ENCODE measurements around the gene LMLN. TPM values are rescaled to one million over a fixed set of nuclear protein-coding genes. Genes with fewer than 3 reads are reported as not detected.

The LMLN gene
- total and polyA plus RNA-seq, 2 of the 8 experiments (the other 6 are each of a cell fraction or from before 2014, with no cell fraction given) = 3.9 to 5.0 TPM

GRCh38 chr3:198026620-198027019, 66.6 kb downstream of the LMLN start:
- WGBS, 2 experiments (ENCODE audit: extremely low coverage in 1 of 2, insufficient coverage in 1 of 2, insufficient read length in 1 of 2, insufficient replicate concordance in 2 of 2, low coverage in 1 of 2, low lambda C conversion rate in 2 of 2, missing lambda C conversion rate in 1 of 2) = 90% methylated on average over 5 of the region's 5 CpGs; no CpG with 5 or more reads in 1 of the 2 experiments
- no peak overlapping the region for H2BK12ac ChIP-seq (ENCODE audit: low read depth, low read length)
- FAIRE-seq = no peak
- TF ChIP-seq CTBP2 (IDR thresholded peaks at IDR 0.05; ENCODE audit: borderline replicate concordance, insufficient read depth, insufficient read length, low read length) = no peak
- TF ChIP-seq ATF3 (IDR thresholded peaks at IDR 0.05; ENCODE audit: insufficient read depth, low read depth, low read length) = no peak
- TF ChIP-seq CHD2 (IDR thresholded peaks at IDR 0.05; ENCODE audit: low read length) = no peak
- TF ChIP-seq KDM4A (IDR thresholded peaks at IDR 0.05; ENCODE audit: low read depth, low read length, severe bottlenecking) = no peak
- TF ChIP-seq CEBPB (IDR thresholded peaks at IDR 0.05; ENCODE audit: low read depth, low read length) = no peak
- TF ChIP-seq RBBP5 (IDR thresholded peaks at IDR 0.05; ENCODE audit: borderline replicate concordance, low read depth, low read length) = no peak
- no peak for TF ChIP-seq TAF7 (optimal IDR thresholded peaks at IDR 0.05; ENCODE audit: borderline replicate concordance, low read depth, low read length)
- TF ChIP-seq E2F6 (IDR thresholded peaks at IDR 0.05) = no peak
- TF ChIP-seq USF2 (IDR thresholded peaks at IDR 0.05; ENCODE audit: low read length) = no peak
- no peak for TF ChIP-seq KDM1A (IDR thresholded peaks at IDR 0.05; ENCODE audit: borderline replicate concordance, low read length)
- TF ChIP-seq BCL11A (IDR thresholded peaks at IDR 0.05; ENCODE audit: low read depth in 2 of 2, low read length in 2 of 2) = no peak

More at GRCh38 chr3:198026620-198027019, 66.6 kb downstream of the LMLN start:
- H3K23ac ChIP-seq (ENCODE audit: insufficient read length) = no peak overlapping the region
- no peaks in the 10 kb centered on the region for H3K9me3 ChIP-seq (ENCODE audit: insufficient read depth in 2 of 2, low read depth in 1 of 2, low read length in 1 of 2)
- H3K14ac ChIP-seq (ENCODE audit: insufficient read length) = no peak overlapping the region
- ChIA-PET CTCF (ENCODE audit: partially characterized antibody) (interaction anchor here (0.6 to 1.4 kb wide), 3 partner anchors 20 to 54 kb away, joined by 3 to 5 read pairs (median 4); no protein-coding TSS in a partner anchor), POLR2A (ENCODE audit: partially characterized antibody) (interaction anchor here (0.7 kb wide), 1 partner anchor 16 kb away, joined by 3 read pairs; no protein-coding TSS in a partner anchor)
- no peak overlapping the region for H4K5ac ChIP-seq (ENCODE audit: insufficient read length, low read depth, low read length)
- no peak overlapping the region for H2BK15ac ChIP-seq (ENCODE audit: low read length)
- no peak overlapping the region for H3K56ac ChIP-seq (replicated peaks; ENCODE audit: insufficient read length, low read depth, low read length)
- H3K4me2 ChIP-seq (ENCODE audit: insufficient read depth in 1 of 2, low read depth in 2 of 2, low read length in 2 of 2) = no peak overlapping the region
- H3K9ac ChIP-seq (replicated peaks in 1 of 4; ENCODE audit: extremely low read depth in 1 of 4, low read depth in 3 of 4, low read length in 3 of 4) = no peak overlapping the region
- no peak overlapping the region for H3K4me3 ChIP-seq (ENCODE audit: extremely low read depth in 1 of 4, insufficient read depth in 2 of 4, low read depth in 3 of 4, low read length in 4 of 4)
- no peaks in the 10 kb centered on the region for H3K4me1 ChIP-seq (replicated peaks in 1 of 4; ENCODE audit: control insufficient read depth in 3 of 4, insufficient read depth in 4 of 4, low read length in 3 of 4)
- no peak overlapping the region for H4K91ac ChIP-seq (replicated peaks; ENCODE audit: insufficient read length, low read length)
- no peaks in the 10 kb centered on the region for H3K79me2 ChIP-seq (ENCODE audit: control insufficient read depth in 1 of 2, insufficient read depth in 2 of 2, low read length in 2 of 2)
- H4K20me1 ChIP-seq (replicated peaks in 1 of 2; ENCODE audit: control insufficient read depth in 1 of 2, insufficient read depth in 2 of 2, low read length in 2 of 2) = no peaks in the 10 kb centered on the region
- H2AFZ ChIP-seq (ENCODE audit: low read length) = no peak overlapping the region
- H3K27me3 ChIP-seq (replicated peaks in 1 of 4; ENCODE audit: control insufficient read depth in 3 of 4, extremely low read depth in 1 of 4, insufficient read depth in 3 of 4, low read length in 3 of 4) = no peaks in the 10 kb centered on the region
- no peak overlapping the region for H2BK120ac ChIP-seq (replicated peaks; ENCODE audit: low read depth, low read length)
- H3K27ac ChIP-seq (ENCODE audit: low read depth, low read length) = no peak overlapping the region
- no peaks in the 10 kb centered on the region for H3K23me2 ChIP-seq (ENCODE audit: low read depth, low read length)
- no peak overlapping the region for H3K4ac ChIP-seq (replicated peaks; ENCODE audit: insufficient read length, low read depth, low read length)
- no peaks in the 10 kb centered on the region for H3K79me1 ChIP-seq (ENCODE audit: low read depth, low read length)
- no peaks in the 10 kb centered on the region for H3K36me3 ChIP-seq (ENCODE audit: control insufficient read depth in 2 of 4, insufficient read depth in 4 of 4, low read length in 3 of 4)
- DNase-seq (ENCODE audit: low read depth in 1 of 2, low spot score in 2 of 2) = no peak
- no peak overlapping the region for H3K18ac ChIP-seq (ENCODE audit: extremely low read depth, low read length)
- no peak overlapping the region for H4K8ac ChIP-seq (ENCODE audit: extremely low read depth, insufficient read depth, low read length)
- no peak overlapping the region for H2AK5ac ChIP-seq (ENCODE audit: low read depth, low read length)
- H2BK20ac ChIP-seq (ENCODE audit: low read length) = no peak overlapping the region
- no peak overlapping the region for H2BK5ac ChIP-seq (ENCODE audit: low read depth, low read length)

Data from H1 (cell line).